ENCODE results near the gene CYP2D6.

The CYP2D6 gene

GRCh38 chr22:42171417-42171816 lies 40.8 kb upstream of the CYP2D6 start:
- Histone ChIP-seq H3K9me3 (ENCODE audit: control insufficient read depth in 5 of 5, low read length in 5 of 5) (no peaks in the 10 kb centered on the region), H3K27me3 (ENCODE audit: control insufficient read depth in 5 of 5, insufficient read depth in 4 of 5, low read length in 5 of 5) (no peaks in the 10 kb centered on the region), H3K4me1 (ENCODE audit: control insufficient read depth in 5 of 5, insufficient read depth in 5 of 5, low read length in 5 of 5) (peaks cover 0 to 22% (median 17%) of the 10 kb centered on the region in 5 donors), H3K4me3 (ENCODE audit: low read depth in 1 of 5, low read length in 5 of 5) (no peak overlapping the region), H3K36me3 (ENCODE audit: control insufficient read depth in 5 of 5, insufficient read depth in 5 of 5, low read length in 5 of 5) (peaks cover 0 to 36% (median 22%) of the 10 kb centered on the region in 5 donors), H3K27ac (ENCODE audit: low read depth, low read length) (no peak overlapping the region), H3K9ac (ENCODE audit: low read length in 5 of 5) (no peak overlapping the region)

GRCh38 chr22:42170946-42171345 lies 40.3 kb upstream of the CYP2D6 start:
- H3K9ac ChIP-seq (ENCODE audit: low read length in 5 of 5) = no peak overlapping the region
- H3K9me3 ChIP-seq (ENCODE audit: control insufficient read depth in 5 of 5, low read length in 5 of 5) = no peaks in the 10 kb centered on the region
- H3K27ac ChIP-seq (ENCODE audit: low read depth, low read length) = no peak overlapping the region
- H3K4me3 ChIP-seq (ENCODE audit: low read depth in 1 of 5, low read length in 5 of 5) = no peak overlapping the region
- H3K27me3 ChIP-seq (ENCODE audit: control insufficient read depth in 5 of 5, insufficient read depth in 4 of 5, low read length in 5 of 5) = no peaks in the 10 kb centered on the region
- peaks cover 0 to 22% (median 17%) of the 10 kb centered on the region in 5 donors for H3K4me1 ChIP-seq (ENCODE audit: control insufficient read depth in 5 of 5, insufficient read depth in 5 of 5, low read length in 5 of 5)
- H3K36me3 ChIP-seq (ENCODE audit: control insufficient read depth in 5 of 5, insufficient read depth in 5 of 5, low read length in 5 of 5) = peaks cover 0 to 37% (median 22%) of the 10 kb centered on the region in 5 donors

- Histone ChIP-seq H3K4me3 (ENCODE audit: low read depth in 1 of 5, low read length in 5 of 5) (no peak overlapping the region), H3K36me3 (ENCODE audit: control insufficient read depth in 5 of 5, insufficient read depth in 5 of 5, low read length in 5 of 5) (peaks cover 0 to 48% (median 27%) of the 10 kb centered on the region in 5 donors), H3K9ac (ENCODE audit: low read length in 5 of 5) (no peak overlapping the region), H3K4me1 (ENCODE audit: control insufficient read depth in 5 of 5, insufficient read depth in 5 of 5, low read length in 5 of 5) (peaks cover 0 to 29% (median 14%) of the 10 kb centered on the region in 5 donors), H3K27ac (ENCODE audit: low read depth, low read length) (no peak overlapping the region), H3K27me3 (ENCODE audit: control insufficient read depth in 5 of 5, insufficient read depth in 4 of 5, low read length in 5 of 5) (no peaks in the 10 kb centered on the region), H3K9me3 (ENCODE audit: control insufficient read depth in 5 of 5, low read length in 5 of 5) (no peaks in the 10 kb centered on the region)
These were observed 38.5 kb upstream of the CYP2D6 start for GRCh38 chr22:42169055-42169469.

- H3K27ac ChIP-seq (ENCODE audit: low read depth, low read length) = no peak overlapping the region
- no peaks in the 10 kb centered on the region for H3K9me3 ChIP-seq (ENCODE audit: control insufficient read depth in 5 of 5, low read length in 5 of 5)
- H3K9ac ChIP-seq (ENCODE audit: low read length in 5 of 5) = no peak overlapping the region
- peaks cover 0 to 23% (median 9%) of the 10 kb centered on the region in 5 donors for H3K4me1 ChIP-seq (ENCODE audit: control insufficient read depth in 5 of 5, insufficient read depth in 5 of 5, low read length in 5 of 5)
- peaks cover 0 to 48% (median 30%) of the 10 kb centered on the region in 5 donors for H3K36me3 ChIP-seq (ENCODE audit: control insufficient read depth in 5 of 5, insufficient read depth in 5 of 5, low read length in 5 of 5)
- no peaks in the 10 kb centered on the region for H3K27me3 ChIP-seq (ENCODE audit: control insufficient read depth in 5 of 5, insufficient read depth in 4 of 5, low read length in 5 of 5)
- no peak overlapping the region for H3K4me3 ChIP-seq (ENCODE audit: low read depth in 1 of 5, low read length in 5 of 5)
These were observed 37.9 kb upstream of the CYP2D6 start for GRCh38 chr22:42168476-42168875.

- Histone ChIP-seq H3K27me3 (ENCODE audit: control insufficient read depth in 5 of 5, insufficient read depth in 4 of 5, low read length in 5 of 5) (no peaks in the 10 kb centered on the region), H3K27ac (ENCODE audit: low read depth, low read length) (no peak overlapping the region), H3K9me3 (ENCODE audit: control insufficient read depth in 5 of 5, low read length in 5 of 5) (no peaks in the 10 kb centered on the region), H3K4me3 (ENCODE audit: low read depth in 1 of 5, low read length in 5 of 5) (no peak overlapping the region), H3K4me1 (ENCODE audit: control insufficient read depth in 5 of 5, insufficient read depth in 5 of 5, low read length in 5 of 5) (peaks cover 0 to 21% (median 8%) of the 10 kb centered on the region in 5 donors), H3K36me3 (ENCODE audit: control insufficient read depth in 5 of 5, insufficient read depth in 5 of 5, low read length in 5 of 5) (peaks cover 0 to 53% (median 35%) of the 10 kb centered on the region in 5 donors), H3K9ac (ENCODE audit: low read length in 5 of 5) (no peak overlapping the region)
These were observed 36.5 kb upstream of the CYP2D6 start for GRCh38 chr22:42167066-42167465.

GRCh38 chr22:42164901-42165300 lies 34.3 kb upstream of the CYP2D6 start:
- H3K36me3 ChIP-seq (ENCODE audit: control insufficient read depth in 5 of 5, insufficient read depth in 5 of 5, low read length in 5 of 5) = peaks cover 0 to 54% (median 35%) of the 10 kb centered on the region in 5 donors
- no peak overlapping the region for H3K27ac ChIP-seq (ENCODE audit: low read depth, low read length)

GRCh38 chr22:42163515-42163914 lies 32.9 kb upstream of the CYP2D6 start:
- no peaks in the 10 kb centered on the region for H3K27me3 ChIP-seq (ENCODE audit: control insufficient read depth in 5 of 5, insufficient read depth in 4 of 5, low read length in 5 of 5)
- H3K9ac ChIP-seq (ENCODE audit: low read length in 5 of 5) = no peak overlapping the region
- H3K4me3 ChIP-seq (ENCODE audit: low read depth in 1 of 5, low read length in 5 of 5) = no peak overlapping the region
- H3K4me1 ChIP-seq (ENCODE audit: control insufficient read depth in 5 of 5, insufficient read depth in 5 of 5, low read length in 5 of 5) = peaks cover 0 to 22% (median 8%) of the 10 kb centered on the region in 5 donors
- H3K27ac ChIP-seq (ENCODE audit: low read depth, low read length) = no peak overlapping the region
- H3K9me3 ChIP-seq (ENCODE audit: control insufficient read depth in 5 of 5, low read length in 5 of 5) = no peaks in the 10 kb centered on the region
- H3K36me3 ChIP-seq (ENCODE audit: control insufficient read depth in 5 of 5, insufficient read depth in 5 of 5, low read length in 5 of 5) = peaks cover 0 to 48% (median 29%) of the 10 kb centered on the region in 5 donors

More at GRCh38 chr22:42164901-42165300, 34.3 kb upstream of the CYP2D6 start:
- H3K9ac ChIP-seq (ENCODE audit: low read length in 5 of 5) = no peak overlapping the region
- H3K4me3 ChIP-seq (ENCODE audit: low read depth in 1 of 5, low read length in 5 of 5) = no peak overlapping the region
- H3K9me3 ChIP-seq (ENCODE audit: control insufficient read depth in 5 of 5, low read length in 5 of 5) = no peaks in the 10 kb centered on the region
- H3K4me1 ChIP-seq (ENCODE audit: control insufficient read depth in 5 of 5, insufficient read depth in 5 of 5, low read length in 5 of 5) = peaks cover 0 to 22% (median 8%) of the 10 kb centered on the region in 5 donors
- no peaks in the 10 kb centered on the region for H3K27me3 ChIP-seq (ENCODE audit: control insufficient read depth in 5 of 5, insufficient read depth in 4 of 5, low read length in 5 of 5)

- H3K36me3 ChIP-seq (ENCODE audit: control insufficient read depth in 5 of 5, insufficient read depth in 5 of 5, low read length in 5 of 5) = peaks cover 0 to 48% (median 29%) of the 10 kb centered on the region in 5 donors
- no peak overlapping the region for H3K9ac ChIP-seq (ENCODE audit: low read length in 5 of 5)
- no peak overlapping the region for H3K27ac ChIP-seq (ENCODE audit: low read depth, low read length)
- H3K27me3 ChIP-seq (ENCODE audit: control insufficient read depth in 5 of 5, insufficient read depth in 4 of 5, low read length in 5 of 5) = no peaks in the 10 kb centered on the region
- H3K4me1 ChIP-seq (ENCODE audit: control insufficient read depth in 5 of 5, insufficient read depth in 5 of 5, low read length in 5 of 5) = peaks cover 0 to 22% (median 8%) of the 10 kb centered on the region in 5 donors
- H3K4me3 ChIP-seq (ENCODE audit: low read depth in 1 of 5, low read length in 5 of 5) = no peak overlapping the region
- no peaks in the 10 kb centered on the region for H3K9me3 ChIP-seq (ENCODE audit: control insufficient read depth in 5 of 5, low read length in 5 of 5)
These were observed 32.3 kb upstream of the CYP2D6 start for GRCh38 chr22:42162728-42163489.

- H3K4me3 ChIP-seq (ENCODE audit: low read depth in 1 of 5, low read length in 5 of 5) = no peak overlapping the region
- no peaks in the 10 kb centered on the region for H3K27me3 ChIP-seq (ENCODE audit: control insufficient read depth in 5 of 5, insufficient read depth in 4 of 5, low read length in 5 of 5)
- peaks cover 0 to 22% (median 8%) of the 10 kb centered on the region in 5 donors for H3K4me1 ChIP-seq (ENCODE audit: control insufficient read depth in 5 of 5, insufficient read depth in 5 of 5, low read length in 5 of 5)
- no peak overlapping the region for H3K9ac ChIP-seq (ENCODE audit: low read length in 5 of 5)
- H3K9me3 ChIP-seq (ENCODE audit: control insufficient read depth in 5 of 5, low read length in 5 of 5) = no peaks in the 10 kb centered on the region
- no peak overlapping the region for H3K27ac ChIP-seq (ENCODE audit: low read depth, low read length)
- peaks cover 0 to 45% (median 23%) of the 10 kb centered on the region in 5 donors for H3K36me3 ChIP-seq (ENCODE audit: control insufficient read depth in 5 of 5, insufficient read depth in 5 of 5, low read length in 5 of 5)
These were observed 30.5 kb upstream of the CYP2D6 start for GRCh38 chr22:42160830-42161696.

GRCh38 chr22:42160251-42160650 lies 29.6 kb upstream of the CYP2D6 start:
- Histone ChIP-seq H3K9me3 (ENCODE audit: control insufficient read depth in 5 of 5, low read length in 5 of 5) (no peaks in the 10 kb centered on the region), H3K27me3 (ENCODE audit: control insufficient read depth in 5 of 5, insufficient read depth in 4 of 5, low read length in 5 of 5) (no peaks in the 10 kb centered on the region), H3K36me3 (ENCODE audit: control insufficient read depth in 5 of 5, insufficient read depth in 5 of 5, low read length in 5 of 5) (peaks cover 0 to 47% (median 18%) of the 10 kb centered on the region in 5 donors), H3K27ac (ENCODE audit: low read depth, low read length) (no peak overlapping the region), H3K4me1 (ENCODE audit: control insufficient read depth in 5 of 5, insufficient read depth in 5 of 5, low read length in 5 of 5) (peaks cover 0 to 15% (median 3%) of the 10 kb centered on the region in 5 donors), H3K9ac (ENCODE audit: low read length in 5 of 5) (no peak overlapping the region), H3K4me3 (ENCODE audit: low read depth in 1 of 5, low read length in 5 of 5) (no peak overlapping the region)
